ENCODE data around the gene COL4A1. TPM values are rescaled to one million over a fixed set of nuclear protein-coding genes. Genes with fewer than 3 reads are reported as not detected.

COL4A1 gene
- total RNA-seq, 2 donors from 2014 or later, result 505 to 852 TPM

DNA sequence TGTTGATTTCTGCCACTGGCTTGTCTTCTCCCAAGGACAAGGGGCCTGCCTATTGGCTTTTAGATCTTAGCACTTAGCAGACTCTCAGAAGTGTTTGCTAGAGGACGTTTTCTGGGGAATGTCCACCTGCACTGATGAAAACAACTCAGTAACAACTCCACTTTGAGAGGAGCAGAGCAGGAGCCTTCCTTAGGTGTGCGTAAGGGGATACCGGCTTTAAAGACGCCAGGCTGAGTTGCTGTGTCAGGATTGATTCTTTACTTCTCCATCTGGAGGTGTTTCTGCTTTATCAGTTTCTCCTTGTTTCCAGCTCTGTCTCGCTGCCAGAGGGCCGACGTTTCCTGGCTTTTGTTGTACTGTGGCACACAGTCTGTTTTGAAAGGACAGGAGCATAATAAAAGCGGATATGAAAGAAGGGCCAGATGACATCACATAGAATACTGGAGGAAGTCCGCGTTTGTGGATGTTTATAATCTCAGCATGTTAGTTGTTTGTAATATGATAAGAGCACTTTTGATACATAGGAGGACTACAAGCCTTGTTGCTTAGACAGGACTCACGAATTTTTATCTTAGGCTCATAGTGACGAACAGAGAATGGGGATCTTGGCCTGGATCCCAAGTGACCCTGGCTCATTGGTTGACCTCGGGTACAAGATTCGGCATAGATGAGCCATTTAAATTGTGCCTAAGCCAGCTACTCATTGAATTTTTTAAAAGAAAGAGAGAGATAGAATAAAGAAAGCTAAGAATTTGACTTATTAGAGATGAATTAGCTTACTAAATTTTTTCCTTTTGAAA, 34.7 kb upstream of the COL4A1 start:
- H3K4me1 ChIP-seq (ENCODE audit: control insufficient read depth in 1 of 2, low read depth in 2 of 2), result peaks cover 55 to 87% of the 10 kb centered on the region in 2 donors
- TF ChIP-seq, protein P1, sequence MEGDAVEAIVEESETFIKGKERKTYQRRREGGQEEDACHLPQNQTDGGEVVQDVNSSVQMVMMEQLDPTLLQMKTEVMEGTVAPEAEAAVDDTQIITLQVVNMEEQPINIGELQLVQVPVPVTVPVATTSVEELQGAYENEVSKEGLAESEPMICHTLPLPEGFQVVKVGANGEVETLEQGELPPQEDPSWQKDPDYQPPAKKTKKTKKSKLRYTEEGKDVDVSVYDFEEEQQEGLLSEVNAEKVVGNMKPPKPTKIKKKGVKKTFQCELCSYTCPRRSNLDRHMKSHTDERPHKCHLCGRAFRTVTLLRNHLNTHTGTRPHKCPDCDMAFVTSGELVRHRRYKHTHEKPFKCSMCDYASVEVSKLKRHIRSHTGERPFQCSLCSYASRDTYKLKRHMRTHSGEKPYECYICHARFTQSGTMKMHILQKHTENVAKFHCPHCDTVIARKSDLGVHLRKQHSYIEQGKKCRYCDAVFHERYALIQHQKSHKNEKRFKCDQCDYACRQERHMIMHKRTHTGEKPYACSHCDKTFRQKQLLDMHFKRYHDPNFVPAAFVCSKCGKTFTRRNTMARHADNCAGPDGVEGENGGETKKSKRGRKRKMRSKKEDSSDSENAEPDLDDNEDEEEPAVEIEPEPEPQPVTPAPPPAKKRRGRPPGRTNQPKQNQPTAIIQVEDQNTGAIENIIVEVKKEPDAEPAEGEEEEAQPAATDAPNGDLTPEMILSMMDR (IDR thresholded peaks at IDR 0.05), result no peak
- peak; percentile 1 for ATAC-seq (ENCODE audit: insufficient number of reproducible peaks, low FRiP score, low read depth)
- H3K9me3 ChIP-seq, result no peaks in the 10 kb centered on the region
- H3K4me3 ChIP-seq, result peak overlapping the region; percentile 56
- H3K36me3 ChIP-seq, result peaks cover 6% of the 10 kb centered on the region
- DNase-seq (ENCODE audit: low spot score), result no peak
- H3K27ac ChIP-seq, result peak overlapping the region; percentile 96
- H3K27me3 ChIP-seq (replicated peaks; ENCODE audit: insufficient read depth), result no peaks in the 10 kb centered on the region

DNA sequence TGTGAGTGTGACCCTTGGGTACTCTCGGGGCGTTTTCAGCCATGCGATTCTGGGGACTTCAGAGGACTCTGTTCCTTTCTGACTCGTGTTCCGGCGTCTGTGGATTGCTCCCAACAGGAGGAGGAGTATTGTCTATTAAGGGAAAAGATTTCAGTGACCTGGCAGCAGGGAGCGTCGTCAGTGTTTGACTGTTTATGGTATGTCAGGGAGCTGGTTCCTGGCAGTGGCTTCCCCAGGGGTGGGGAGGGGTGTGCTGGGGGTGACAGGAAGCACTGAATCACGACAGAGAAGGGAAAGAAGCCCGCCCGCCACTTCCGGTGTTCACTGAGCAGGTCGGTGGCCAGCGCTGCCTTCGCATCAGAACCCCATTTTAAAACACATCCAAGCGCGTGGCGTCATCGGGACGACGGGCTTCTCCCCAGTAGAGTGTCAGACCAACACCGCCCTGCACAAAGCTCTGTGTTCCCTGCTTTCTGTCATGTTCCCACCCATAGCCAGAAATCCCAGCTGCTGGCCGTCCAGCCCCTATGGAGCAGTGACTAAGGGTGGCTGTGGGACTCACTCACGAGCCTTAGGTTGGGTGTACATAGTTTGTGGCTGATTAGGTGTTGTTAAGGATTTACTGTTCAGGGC, 34.0 kb upstream of the COL4A1 start:
- ATAC-seq (ENCODE audit: insufficient number of reproducible peaks, low FRiP score, low read depth) (peak; percentile 55), DNase-seq (ENCODE audit: low spot score) (peak; percentile 95)
- TF ChIP-seq, protein P1 (IDR thresholded peaks at IDR 0.05), result no peak
- H3K27me3 ChIP-seq (replicated peaks; ENCODE audit: insufficient read depth), result no peaks in the 10 kb centered on the region
- peaks cover 3% of the 10 kb centered on the region for H3K36me3 ChIP-seq
- H3K4me3 ChIP-seq, result peak overlapping the region; percentile 56
- no peaks in the 10 kb centered on the region for H3K9me3 ChIP-seq
- H3K4me1 ChIP-seq (ENCODE audit: control insufficient read depth in 1 of 2, low read depth in 2 of 2), result peaks cover 58 to 87% of the 10 kb centered on the region in 2 donors
- peak overlapping the region; percentile 96 for H3K27ac ChIP-seq

DNA sequence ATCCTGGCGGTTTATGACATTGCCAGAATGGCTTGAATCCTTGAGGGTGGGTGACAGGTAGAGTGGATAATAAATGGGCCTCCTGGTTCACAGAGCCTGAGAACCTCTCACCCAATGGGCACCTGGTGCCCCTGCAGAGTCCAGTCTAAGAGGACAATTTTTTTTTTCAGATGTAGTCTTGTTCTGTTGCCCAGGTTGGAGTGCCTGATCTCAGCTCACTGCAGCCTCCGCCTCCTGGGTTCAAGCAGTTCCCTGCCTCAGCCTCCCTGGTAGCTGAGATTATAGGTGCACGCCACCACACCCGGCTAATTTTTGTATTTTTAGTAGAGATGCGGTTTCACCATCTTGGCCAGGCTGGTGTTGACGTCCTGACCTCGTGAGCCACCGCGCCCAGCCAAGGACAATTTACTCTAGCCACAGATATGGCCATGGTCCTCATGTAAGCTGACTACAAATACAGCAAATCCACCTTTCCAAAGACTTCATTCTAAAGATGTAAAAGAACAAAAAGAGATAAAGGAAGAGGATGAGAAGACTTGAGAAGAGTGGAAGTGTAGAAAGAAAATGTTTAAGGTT, 33.1 kb upstream of the COL4A1 start:
- peaks cover 58 to 87% of the 10 kb centered on the region in 2 donors for H3K4me1 ChIP-seq (ENCODE audit: control insufficient read depth in 1 of 2, low read depth in 2 of 2)
- no peaks in the 10 kb centered on the region for H3K9me3 ChIP-seq
- H3K36me3 ChIP-seq, result no peaks in the 10 kb centered on the region
- ATAC-seq (ENCODE audit: insufficient number of reproducible peaks, low FRiP score, low read depth) (no peak), DNase-seq (ENCODE audit: low spot score) (no peak)
- TF ChIP-seq, protein P1 (IDR thresholded peaks at IDR 0.05), result no peak
- H3K27me3 ChIP-seq (replicated peaks; ENCODE audit: insufficient read depth), result no peaks in the 10 kb centered on the region
- peak overlapping the region; percentile 96 for H3K27ac ChIP-seq
- H3K4me3 ChIP-seq, result peak overlapping the region; percentile 56

DNA sequence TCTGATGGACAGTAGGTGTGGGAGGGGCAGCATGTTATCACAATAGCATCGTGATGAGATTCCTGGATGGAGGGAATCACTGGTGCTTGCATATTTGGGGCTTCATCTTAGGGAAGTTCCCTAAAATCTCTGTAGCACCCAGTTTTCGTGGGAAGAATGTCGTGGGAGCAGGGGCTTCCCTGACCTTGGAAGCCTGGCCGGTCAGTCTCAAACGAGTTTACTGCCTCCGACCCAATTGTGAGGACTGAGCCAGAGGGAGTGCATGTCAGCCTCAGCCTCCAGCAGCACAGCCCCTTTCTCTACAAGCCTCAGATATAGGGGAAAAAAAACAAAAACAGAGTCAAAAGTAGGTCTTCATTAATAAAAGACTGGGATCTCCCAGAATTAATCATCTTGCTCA, 32.3 kb upstream of the COL4A1 start:
- ATAC-seq (ENCODE audit: insufficient number of reproducible peaks, low FRiP score, low read depth) (no peak), DNase-seq (ENCODE audit: low spot score) (no peak)
- Histone ChIP-seq H3K9me3 (no peaks in the 10 kb centered on the region), H3K36me3 (no peaks in the 10 kb centered on the region), H3K4me3 (peak overlapping the region; percentile 1), H3K4me1 (ENCODE audit: control insufficient read depth in 1 of 2, low read depth in 2 of 2) (peaks cover 58 to 95% of the 10 kb centered on the region in 2 donors), H3K27ac (peak overlapping the region; percentile 96), H3K27me3 (replicated peaks; ENCODE audit: insufficient read depth) (no peaks in the 10 kb centered on the region)
- TF ChIP-seq, protein P1 (IDR thresholded peaks at IDR 0.05), result no peak

DNA sequence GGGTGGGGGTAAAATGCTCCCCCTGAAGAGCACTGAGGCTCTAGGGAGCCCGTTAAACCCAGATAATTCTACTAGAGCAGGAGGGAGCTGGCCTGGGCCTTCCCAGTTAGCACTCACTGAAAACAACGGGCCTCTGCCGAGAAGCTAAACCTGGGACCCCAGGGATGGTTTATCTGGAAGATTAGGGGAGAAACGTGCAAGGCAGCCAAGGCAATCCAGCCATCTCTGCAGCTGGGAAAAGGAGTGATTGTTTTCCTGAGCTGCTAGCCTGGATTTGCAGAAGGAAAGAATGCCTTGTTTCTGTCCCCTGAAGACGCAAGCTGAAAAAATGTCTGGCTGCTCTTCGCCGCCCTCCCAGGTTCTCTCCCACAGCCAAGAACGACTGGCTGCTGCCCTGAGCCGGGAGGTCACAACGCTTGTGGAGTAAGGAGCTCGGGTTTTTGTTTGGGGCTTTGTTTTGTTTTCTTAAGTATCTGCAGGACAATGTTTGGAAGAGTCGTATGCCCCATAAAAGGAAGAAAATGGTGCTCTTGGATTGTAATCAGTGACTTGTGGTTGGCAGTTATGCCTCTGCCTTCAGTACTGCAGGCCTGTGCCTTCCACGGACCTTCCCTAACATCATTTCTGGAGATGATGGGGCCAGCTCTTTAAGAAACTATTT, 31.6 kb upstream of the COL4A1 start:
- ATAC-seq (ENCODE audit: insufficient number of reproducible peaks, low FRiP score, low read depth) (peak; percentile 1), DNase-seq (ENCODE audit: low spot score) (no peak)
- TF ChIP-seq, protein P1 (IDR thresholded peaks at IDR 0.05), result no peak
- Histone ChIP-seq H3K9me3 (no peaks in the 10 kb centered on the region), H3K36me3 (no peaks in the 10 kb centered on the region), H3K4me3 (peak overlapping the region; percentile 41), H3K27me3 (replicated peaks; ENCODE audit: insufficient read depth) (no peaks in the 10 kb centered on the region), H3K4me1 (ENCODE audit: control insufficient read depth in 1 of 2, low read depth in 2 of 2) (peaks cover 62 to 96% of the 10 kb centered on the region in 2 donors), H3K27ac (peak overlapping the region; percentile 96)
